H1 (cell line): ENCODE measurements around the gene LRRC56. TPM values are rescaled to one million over a fixed set of nuclear protein-coding genes. Genes with fewer than 3 reads are reported as not detected.
A peak's percentile ranks its signal among the peaks of the same experiment; 100 is the strongest.

Source experiments
- NANOG ChIP-seq: IDR thresholded peaks from 2 replicates; pipeline ENCODE4 v1.6.1; 2011; ENCODE audit warnings: low read length, low read depth, mild to moderate bottlenecking, inconsistent platforms; ENCODE audit not compliant: insufficient read depth, poor library complexity, severe bottlenecking
- PHF8 ChIP-seq: fragments of 200-600 bp; sonication (generic); conservative IDR thresholded peaks from 2 replicates; pipeline ENCODE4 v1.7.1; 2012; ENCODE audit warnings: low read depth, mild to moderate bottlenecking, inconsistent platforms, low read length, moderate library complexity
- TEAD4 ChIP-seq: IDR thresholded peaks from 2 replicates; pipeline ENCODE4 v1.6.1; 2012; ENCODE audit warnings: low read depth, low read length, inconsistent platforms, mixed read lengths
- polyA plus RNA-seq, 7 experiments: library from polyadenylated mRNA; depleted of rRNA in 3 of 7; stranded (reverse) in 5 of 7; unstranded in 2 of 7; fragments of >200 nt in 5 of 7; fragments of 200-250 nt in 2 of 7; gene quantifications; 1 replicate in 5 of 7; 2 replicates in 1 of 7; 4 replicates in 1 of 7; pipeline versions ENCODE4 v1.2.1 to v1.2.3, GENCODE V29; 2011 to 2013; ENCODE audit warnings: missing spikeins in 2 of 7, mixed read lengths in 2 of 7
- total RNA-seq: library from RNA; stranded (reverse); fragmentation: NEBNext Ultra II Directional; extraction: Animal tissue kit (Norgen Biotek cat#: 25700); gene quantifications from 2 replicates; pipeline ENCODE4 v1.2.1, GENCODE V29; 2021

Gene LRRC56
- total and polyA plus RNA-seq, 2 of the 8 experiments (the other 6 are each of a cell fraction or from before 2014, with no cell fraction given): 0.94 to 1.9 TPM

DNA sequence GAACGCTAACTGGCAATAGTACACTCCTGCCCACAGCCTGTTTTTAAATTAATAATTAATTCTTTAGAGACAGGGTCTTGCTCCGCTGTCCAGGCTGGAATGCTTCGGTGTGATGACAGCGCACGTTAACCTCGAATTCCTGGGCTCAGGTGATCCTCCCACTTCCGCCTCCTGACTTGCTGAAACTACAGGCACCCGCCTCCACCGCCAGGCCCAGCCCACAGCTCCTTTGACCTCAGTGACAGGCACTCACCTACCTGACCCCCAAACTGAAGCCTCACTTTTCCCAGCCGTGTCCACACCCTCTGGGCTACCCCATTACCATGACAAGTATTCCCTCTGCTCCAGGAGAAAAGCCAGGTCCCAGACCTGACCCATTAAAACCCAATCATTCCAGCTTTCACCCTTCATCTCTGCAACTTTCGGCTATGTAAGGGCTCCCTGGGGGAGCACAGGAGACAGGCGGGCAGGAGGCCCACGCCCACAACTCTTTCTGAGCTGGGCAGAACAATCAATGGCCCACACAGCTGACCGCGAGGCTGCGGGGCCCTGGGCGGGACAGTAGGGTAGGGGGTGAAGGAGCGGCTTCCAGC is 22.5 kb downstream of the LRRC56 start (continued):
- TF ChIP-seq PHF8 (no peak), TEAD4 (peak; percentile 90), NANOG (no peak)
